Stimulated activated naive CD8-positive, alpha-beta T cell treated with anti-CD3 and anti-CD28 coated beads, Interleukin-15, Interleukin-2, amounts not matched to agents 100 ng/mL and 50 ng/mL, for 24 hours (primary cell): ENCODE results near the gene ZBTB46.

Experiments used
- H3K27ac Mint-ChIP-seq: one replicate; pipeline ENCODE4 v1.8.0; 2021; ENCODE audit warnings: mild to moderate bottlenecking, mixed read lengths
- H3K27me3 Mint-ChIP-seq: one replicate; pipeline ENCODE4 v1.8.0; 2021; ENCODE audit warnings: mixed read lengths
- H3K36me3 Mint-ChIP-seq: one replicate; pipeline ENCODE4 v1.8.0; 2021; ENCODE audit warnings: low read depth, mixed read lengths
- H3K4me1 Mint-ChIP-seq: one replicate; pipeline ENCODE4 v1.8.0; 2021; ENCODE audit warnings: low read depth, mixed read lengths
- H3K4me3 Mint-ChIP-seq: one replicate; pipeline ENCODE4 v1.8.0; 2021; ENCODE audit warnings: mild to moderate bottlenecking, mixed read lengths
- H3K9me3 Mint-ChIP-seq: one replicate; pipeline ENCODE4 v1.8.0; 2021; ENCODE audit warnings: mixed read lengths

The ZBTB46 gene

GRCh38 chr20:63850689-63851547 is 19.9 kb upstream of the ZBTB46 start:
- Mint-ChIP-seq H3K4me1 (peaks cover 20% of the 10 kb centered on the region), H3K27me3 (peaks cover 15% of the 10 kb centered on the region), H3K4me3 (no peak overlapping the region), H3K27ac (no peak overlapping the region), H3K9me3 (no peaks in the 10 kb centered on the region), H3K36me3 (no peaks in the 10 kb centered on the region)

GRCh38 chr20:63848003-63848911 is 17.2 kb upstream of the ZBTB46 start:
- peaks cover 21% of the 10 kb centered on the region for H3K4me1 Mint-ChIP-seq

GRCh38 chr20:63847237-63848002 is 16.4 kb upstream of the ZBTB46 start:
- H3K9me3 Mint-ChIP-seq, result no peaks in the 10 kb centered on the region
- no peak overlapping the region for H3K4me3 Mint-ChIP-seq
- no peak overlapping the region for H3K27ac Mint-ChIP-seq
- H3K4me1 Mint-ChIP-seq, result peaks cover 21% of the 10 kb centered on the region
- H3K27me3 Mint-ChIP-seq, result peaks cover 35% of the 10 kb centered on the region
- H3K36me3 Mint-ChIP-seq, result no peaks in the 10 kb centered on the region

More at GRCh38 chr20:63848003-63848911, 17.2 kb upstream of the ZBTB46 start:
- Mint-ChIP-seq H3K9me3 (no peaks in the 10 kb centered on the region), H3K27ac (no peak overlapping the region), H3K27me3 (peaks cover 30% of the 10 kb centered on the region), H3K36me3 (no peaks in the 10 kb centered on the region), H3K4me3 (no peak overlapping the region)

- H3K27ac Mint-ChIP-seq, result no peak overlapping the region
- peaks cover 21% of the 10 kb centered on the region for H3K4me1 Mint-ChIP-seq
These were observed 15.8 kb upstream of the ZBTB46 start for GRCh38 chr20:63846888-63847236.

GRCh38 chr20:63846128-63846771 is 15.2 kb upstream of the ZBTB46 start:
- Mint-ChIP-seq H3K4me3 (no peak overlapping the region), H3K4me1 (peaks cover 18% of the 10 kb centered on the region), H3K27ac (no peak overlapping the region)

More at GRCh38 chr20:63846888-63847236, 15.8 kb upstream of the ZBTB46 start:
- no peak overlapping the region for H3K4me3 Mint-ChIP-seq
- H3K9me3 Mint-ChIP-seq, result no peaks in the 10 kb centered on the region
- no peaks in the 10 kb centered on the region for H3K36me3 Mint-ChIP-seq
- H3K27me3 Mint-ChIP-seq, result peaks cover 36% of the 10 kb centered on the region

GRCh38 chr20:63844511-63844991 is 13.5 kb upstream of the ZBTB46 start:
- Mint-ChIP-seq H3K4me1 (peaks cover 8% of the 10 kb centered on the region), H3K27ac (no peak overlapping the region), H3K27me3 (peaks cover 30% of the 10 kb centered on the region), H3K9me3 (no peaks in the 10 kb centered on the region), H3K36me3 (no peaks in the 10 kb centered on the region), H3K4me3 (no peak overlapping the region)

More at GRCh38 chr20:63846128-63846771, 15.2 kb upstream of the ZBTB46 start:
- no peaks in the 10 kb centered on the region for H3K9me3 Mint-ChIP-seq
- H3K27me3 Mint-ChIP-seq, result peaks cover 34% of the 10 kb centered on the region
- no peaks in the 10 kb centered on the region for H3K36me3 Mint-ChIP-seq

GRCh38 chr20:63843778-63844177 is 12.7 kb upstream of the ZBTB46 start:
- Mint-ChIP-seq H3K9me3 (no peaks in the 10 kb centered on the region), H3K4me1 (peaks cover 8% of the 10 kb centered on the region), H3K4me3 (no peak overlapping the region), H3K36me3 (no peaks in the 10 kb centered on the region), H3K27me3 (peaks cover 30% of the 10 kb centered on the region), H3K27ac (no peak overlapping the region)

GRCh38 chr20:63843222-63843621 is 12.2 kb upstream of the ZBTB46 start:
- Mint-ChIP-seq H3K27ac (no peak overlapping the region), H3K9me3 (no peaks in the 10 kb centered on the region), H3K4me1 (peaks cover 8% of the 10 kb centered on the region), H3K4me3 (no peak overlapping the region), H3K27me3 (peaks cover 30% of the 10 kb centered on the region), H3K36me3 (no peaks in the 10 kb centered on the region)

- Mint-ChIP-seq H3K4me1 (peaks cover 8% of the 10 kb centered on the region), H3K9me3 (no peaks in the 10 kb centered on the region), H3K4me3 (no peak overlapping the region), H3K36me3 (no peaks in the 10 kb centered on the region), H3K27ac (no peak overlapping the region), H3K27me3 (peaks cover 30% of the 10 kb centered on the region)
These were observed 11.2 kb upstream of the ZBTB46 start for GRCh38 chr20:63842258-63842657.

GRCh38 chr20:63840405-63840828 is 9.4 kb upstream of the ZBTB46 start:
- no peaks in the 10 kb centered on the region for H3K36me3 Mint-ChIP-seq
- no peak overlapping the region for H3K4me3 Mint-ChIP-seq
- peak overlapping the region; percentile 37 for H3K27ac Mint-ChIP-seq
- peaks cover 4% of the 10 kb centered on the region for H3K4me1 Mint-ChIP-seq
- H3K27me3 Mint-ChIP-seq, result peaks cover 26% of the 10 kb centered on the region
- H3K9me3 Mint-ChIP-seq, result no peaks in the 10 kb centered on the region

- H3K4me3 Mint-ChIP-seq, result no peak overlapping the region
- no peaks in the 10 kb centered on the region for H3K36me3 Mint-ChIP-seq
- no peak overlapping the region for H3K27ac Mint-ChIP-seq
- peaks cover 4% of the 10 kb centered on the region for H3K4me1 Mint-ChIP-seq
- no peaks in the 10 kb centered on the region for H3K9me3 Mint-ChIP-seq
- H3K27me3 Mint-ChIP-seq, result peaks cover 22% of the 10 kb centered on the region
These were observed 8.6 kb upstream of the ZBTB46 start for GRCh38 chr20:63839620-63840019.

- H3K9me3 Mint-ChIP-seq, result no peaks in the 10 kb centered on the region
- H3K4me1 Mint-ChIP-seq, result peaks cover 4% of the 10 kb centered on the region
- H3K27ac Mint-ChIP-seq, result no peak overlapping the region
- peaks cover 8% of the 10 kb centered on the region for H3K27me3 Mint-ChIP-seq
- no peak overlapping the region for H3K4me3 Mint-ChIP-seq
- no peaks in the 10 kb centered on the region for H3K36me3 Mint-ChIP-seq
These were observed 6.4 kb upstream of the ZBTB46 start for GRCh38 chr20:63837479-63837878.

- H3K9me3 Mint-ChIP-seq, result no peaks in the 10 kb centered on the region
- no peaks in the 10 kb centered on the region for H3K4me1 Mint-ChIP-seq
- no peaks in the 10 kb centered on the region for H3K36me3 Mint-ChIP-seq
- H3K27ac Mint-ChIP-seq, result no peak overlapping the region
- H3K27me3 Mint-ChIP-seq, result peaks cover 3% of the 10 kb centered on the region
- no peak overlapping the region for H3K4me3 Mint-ChIP-seq
These were observed 5.6 kb upstream of the ZBTB46 start for GRCh38 chr20:63836458-63837344.
